HS-5 (cell line): ENCODE results near the gene HDGFL1.

ENCODE experiments used
- DNase-seq: peaks from one replicate; pipeline ENCODE4 v3.0.0-alpha.2; 2012; ENCODE audit warnings: low read depth

HDGFL1 gene

GRCh38 chr6:22569281-22570184 is at the start of gene HDGFL1:
HDGFL1 (plus strand) TSS chr6:22569566; CDS start chr6:22569576, 10 bp downstream.
- DNase-seq = no peak

GRCh38 chr6:22521035-22521434 is 48.3 kb upstream of the HDGFL1 start:
- DNase-seq = no peak

- DNase-seq = no peak
Observed at GRCh38 chr6:22526736-22527135, 42.6 kb upstream of the HDGFL1 start.

- DNase-seq = no peak
Observed at GRCh38 chr6:22529866-22530265, 39.5 kb upstream of the HDGFL1 start.

GRCh38 chr6:22530506-22530905 is 38.9 kb upstream of the HDGFL1 start:
- no peak for DNase-seq

GRCh38 chr6:22536122-22536521 is 33.2 kb upstream of the HDGFL1 start:
- DNase-seq = no peak

- DNase-seq = no peak
Observed at GRCh38 chr6:22544476-22544875, 24.9 kb upstream of the HDGFL1 start.

- DNase-seq = no peak
Observed at GRCh38 chr6:22545051-22545450, 24.3 kb upstream of the HDGFL1 start.

- DNase-seq = no peak
Observed at GRCh38 chr6:22546236-22546635, 23.1 kb upstream of the HDGFL1 start.

GRCh38 chr6:22550971-22551670 is 18.2 kb upstream of the HDGFL1 start:
- no peak for DNase-seq

GRCh38 chr6:22556266-22556665 is 13.1 kb upstream of the HDGFL1 start:
- no peak for DNase-seq

GRCh38 chr6:22557007-22557406 is 12.4 kb upstream of the HDGFL1 start:
- no peak for DNase-seq

GRCh38 chr6:22558288-22558882 is 11.0 kb upstream of the HDGFL1 start:
- no peak for DNase-seq

GRCh38 chr6:22568854-22569253 is 512 bp upstream of the HDGFL1 start:
- no peak for DNase-seq

GRCh38 chr6:22570185-22570551 is 802 bp downstream of the HDGFL1 start:
- no peak for DNase-seq

- DNase-seq = no peak
Observed at GRCh38 chr6:22575190-22575589, 5.8 kb downstream of the HDGFL1 start.

GRCh38 chr6:22579439-22579838 is 10.1 kb downstream of the HDGFL1 start:
- DNase-seq = no peak

GRCh38 chr6:22580337-22580736 is 11.0 kb downstream of the HDGFL1 start:
- DNase-seq = no peak

GRCh38 chr6:22582417-22583205 is 13.2 kb downstream of the HDGFL1 start:
- DNase-seq = no peak

GRCh38 chr6:22583230-22583629 is 13.9 kb downstream of the HDGFL1 start:
- DNase-seq = no peak

GRCh38 chr6:22583927-22584326 is 14.6 kb downstream of the HDGFL1 start:
- no peak for DNase-seq

- no peak for DNase-seq
Observed at GRCh38 chr6:22589118-22589517, 19.8 kb downstream of the HDGFL1 start.
